Suprapubic skin (tissue), 4 donors: ENCODE data around the gene APH1A. TPM values are rescaled to one million over a fixed set of nuclear protein-coding genes. Genes with fewer than 3 reads are reported as not detected.

Source experiments
- DNase-seq, 2 donors: peaks; one replicate each; pipeline ENCODE4 v3.0.0-alpha.2; 2019; ENCODE audit warnings: low spot score in 2 of 2
- H3K27ac ChIP-seq: fragments of 200-600 bp; sonication (generic); one replicate; pipeline ENCODE4 v1.5.1; 2019
- H3K27me3 ChIP-seq: fragments of 200-600 bp; sonication (generic); one replicate; pipeline ENCODE4 v1.5.1; 2019
- H3K36me3 ChIP-seq: fragments of 200-600 bp; sonication (generic); one replicate; pipeline ENCODE4 v1.5.1; 2019
- H3K4me1 ChIP-seq: fragments of 200-600 bp; sonication (generic); one replicate; pipeline ENCODE4 v1.5.1; 2019
- H3K4me3 ChIP-seq: fragments of 200-600 bp; sonication (generic); one replicate; pipeline ENCODE4 v1.5.1; 2019; ENCODE audit warnings: mild to moderate bottlenecking
- H3K9me3 ChIP-seq: fragments of 200-600 bp; sonication (generic); one replicate; pipeline ENCODE4 v1.5.1; 2019
- CTCF ChIP-seq, 2 donors: fragments of 200-600 bp in 1 of 2; fragments of 450-650 bp in 1 of 2; sonication (generic) in 1 of 2; IDR thresholded peaks; one replicate each; pipeline ENCODE4 v1.5.1; 2016 to 2019; ENCODE audit warnings: antibody characterized with exemption in 2 of 2, mild to moderate bottlenecking in 1 of 2, moderate library complexity in 1 of 2
- EP300 ChIP-seq: sonication (generic); formaldehyde crosslinking; IDR thresholded peaks from one replicate; pipeline ENCODE4 v1.6.1; 2017; ENCODE audit warnings: antibody characterized with exemption
- POLR2A ChIP-seq, 2 donors: fragments of 450-650 bp; IDR thresholded peaks; one replicate each; pipeline ENCODE4 v1.6.1; 2017; ENCODE audit warnings: antibody characterized with exemption in 2 of 2, mild to moderate bottlenecking in 2 of 2, moderate library complexity in 2 of 2
- POLR2AphosphoS5 ChIP-seq, 3 donors: sonication (generic); formaldehyde crosslinking; IDR thresholded peaks; one replicate each; pipeline ENCODE4 v1.6.1; 2017; ENCODE audit warnings: antibody characterized with exemption in 3 of 3
- WGBS: methylation state at CpG from one replicate; pipeline ENCODE4 v1.1.5; 2018; 5-methylcytosine and 5-hydroxymethylcytosine counted together
- total RNA-seq, 4 donors: library from RNA; depleted of rRNA; stranded (reverse); fragments of >200 nt; gene quantifications; one replicate each; pipeline ENCODE4 v1.1.0, GENCODE V29; 2016

The APH1A gene
- total RNA-seq, 4 donors from 2014 or later, result 92.5 to 141 (median 125) TPM

- no peak for TF ChIP-seq EP300
- no peak for TF ChIP-seq POLR2A (IDR thresholded peaks at IDR 0.05)
- TF ChIP-seq POLR2AphosphoS5 (IDR thresholded peaks at IDR 0.05), result no peak
- no peak for TF ChIP-seq CTCF (IDR thresholded peaks at IDR 0.05)
Measured at GRCh38 chr1:150267896-150268295, 920 bp downstream of the APH1A start.

GRCh38 chr1:150263549-150263948 lies 5.3 kb downstream of the APH1A start:
- Histone ChIP-seq H3K27me3 (peaks cover 10% of the 10 kb centered on the region), H3K4me3 (no peak overlapping the region), H3K4me1 (peaks cover 31% of the 10 kb centered on the region), H3K9me3 (no peaks in the 10 kb centered on the region), H3K36me3 (peaks cover 29% of the 10 kb centered on the region), H3K27ac (no peak overlapping the region)
- WGBS, result 85% methylated on average over 6 of the region's 6 CpGs
- DNase-seq, result no peak
- TF ChIP-seq POLR2AphosphoS5 (IDR thresholded peaks at IDR 0.05) (no peak), POLR2A (IDR thresholded peaks at IDR 0.05) (no peak), EP300 (no peak), CTCF (IDR thresholded peaks at IDR 0.05) (no peak)

More at GRCh38 chr1:150267896-150268295, 920 bp downstream of the APH1A start:
- H3K27me3 ChIP-seq, result no peaks in the 10 kb centered on the region
- peaks cover 29% of the 10 kb centered on the region for H3K36me3 ChIP-seq
- peak overlapping the region; percentile 93 for H3K4me3 ChIP-seq
- peak overlapping the region; percentile 96 for H3K27ac ChIP-seq
- no peaks in the 10 kb centered on the region for H3K9me3 ChIP-seq
- no peak for DNase-seq
- H3K4me1 ChIP-seq, result peaks cover 26% of the 10 kb centered on the region
- WGBS, result 42% methylated on average over 6 of the region's 6 CpGs

DNA sequence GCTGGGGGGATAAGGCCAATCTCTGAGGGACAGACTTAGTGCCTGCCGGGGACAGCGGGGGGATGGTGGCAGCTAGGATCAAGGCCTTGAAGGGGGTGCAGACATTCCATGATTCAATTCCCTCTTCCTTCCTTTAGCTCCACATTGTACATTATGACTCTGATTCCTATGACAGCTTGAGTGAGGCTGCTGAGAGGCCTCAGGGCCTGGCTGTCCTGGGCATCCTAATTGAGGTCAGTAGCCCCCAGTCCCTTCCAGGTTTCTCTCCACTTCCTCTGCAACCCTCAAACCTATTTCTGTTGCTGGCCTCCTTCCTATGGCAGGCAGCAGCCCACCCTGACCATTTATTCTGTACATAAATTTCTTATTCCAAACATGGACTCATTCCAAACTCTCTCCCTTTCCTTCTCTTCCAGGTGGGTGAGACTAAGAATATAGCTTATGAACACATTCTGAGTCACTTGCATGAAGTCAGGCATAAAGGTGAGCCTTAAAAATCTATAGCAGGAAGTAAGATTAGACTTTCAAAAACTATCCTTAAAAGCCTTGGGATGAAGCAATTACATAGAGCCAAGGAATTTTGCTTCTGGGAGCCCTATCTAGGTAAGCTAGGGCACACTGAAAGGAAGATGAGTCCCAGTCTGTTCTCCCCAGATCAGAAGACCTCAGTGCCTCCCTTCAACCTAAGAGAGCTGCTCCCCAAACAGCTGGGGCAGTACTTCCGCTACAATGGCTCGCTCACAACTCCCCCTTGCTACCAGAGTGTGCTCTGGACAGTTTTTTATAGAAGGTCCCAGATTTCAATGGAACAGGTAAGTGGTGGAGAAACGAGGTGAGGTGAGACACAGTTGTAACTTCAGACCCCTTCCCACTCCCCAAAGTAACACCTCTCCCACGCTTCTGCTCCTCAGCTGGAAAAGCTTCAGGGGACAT lies 6.2 kb downstream of the APH1A start:
- H3K27ac ChIP-seq, result no peak overlapping the region
- no peak overlapping the region for H3K4me3 ChIP-seq
- H3K27me3 ChIP-seq, result peaks cover 10% of the 10 kb centered on the region
- WGBS, result 82% methylated on average over 4 of the region's 6 CpGs
- H3K4me1 ChIP-seq, result peaks cover 25% of the 10 kb centered on the region
- TF ChIP-seq CTCF (IDR thresholded peaks at IDR 0.05), result no peak
- no peak for TF ChIP-seq POLR2AphosphoS5 (IDR thresholded peaks at IDR 0.05)
- TF ChIP-seq EP300, result no peak
- TF ChIP-seq POLR2A (IDR thresholded peaks at IDR 0.05), result no peak
- peaks cover 29% of the 10 kb centered on the region for H3K36me3 ChIP-seq
- no peaks in the 10 kb centered on the region for H3K9me3 ChIP-seq
- DNase-seq, result no peak

GRCh38 chr1:150261367-150261766 lies 7.4 kb downstream of the APH1A start:
- 78% methylated on average over 6 of the region's 6 CpGs for WGBS
- Histone ChIP-seq H3K27me3 (peaks cover 10% of the 10 kb centered on the region), H3K4me3 (no peak overlapping the region), H3K27ac (no peak overlapping the region), H3K36me3 (peaks cover 22% of the 10 kb centered on the region), H3K9me3 (no peaks in the 10 kb centered on the region), H3K4me1 (peaks cover 26% of the 10 kb centered on the region)
- no peak for DNase-seq
- TF ChIP-seq POLR2AphosphoS5 (IDR thresholded peaks at IDR 0.05), result no peak
- no peak for TF ChIP-seq CTCF (IDR thresholded peaks at IDR 0.05)
- no peak for TF ChIP-seq EP300
- TF ChIP-seq POLR2A (IDR thresholded peaks at IDR 0.05), result no peak
